NCI-H2227 (cell line): ENCODE results near the gene C2CD4D.

Experiments
- DNase-seq: peaks from one replicate; lab custom pipeline; 2025; ENCODE audit not compliant: unreplicated experiment; lab: John Stamatoyannopoulos, UW

Gene C2CD4D

DNA sequence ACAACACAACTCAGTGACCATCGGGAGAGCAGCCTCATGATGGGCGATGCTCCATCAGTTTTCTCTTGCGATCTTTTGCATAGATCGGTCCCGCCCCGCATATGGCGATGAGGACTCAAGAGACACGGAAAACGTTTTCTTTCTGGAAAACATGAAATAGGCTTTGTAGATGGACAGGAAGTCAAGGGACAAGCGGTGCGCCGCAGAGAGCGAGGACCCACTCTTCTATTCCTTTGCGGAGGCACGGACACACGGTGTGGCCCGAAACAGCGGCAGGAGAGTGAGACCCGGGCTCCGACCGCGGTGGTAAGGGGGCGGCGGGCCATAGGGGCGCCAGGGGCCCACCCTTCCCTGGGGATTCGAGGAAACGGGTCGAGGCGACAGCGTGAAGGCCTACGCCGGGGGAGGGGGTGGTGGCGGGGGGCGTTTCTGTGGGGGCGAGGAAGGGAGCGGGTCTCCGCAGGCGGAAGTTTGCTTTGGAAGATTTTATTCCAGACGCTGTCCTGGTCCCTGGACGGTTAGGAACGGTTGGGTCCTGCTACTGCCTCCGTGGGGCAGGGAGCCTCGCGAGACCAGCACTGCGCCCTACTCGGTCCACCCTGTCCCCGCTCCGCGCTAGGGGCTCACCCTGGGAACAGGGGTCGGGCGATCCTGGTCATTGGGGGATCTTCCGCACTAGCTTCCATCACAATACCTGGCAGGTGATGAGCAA is 48.5 kb downstream of the C2CD4D start:
- DNase-seq, result peak; percentile 65

DNA sequence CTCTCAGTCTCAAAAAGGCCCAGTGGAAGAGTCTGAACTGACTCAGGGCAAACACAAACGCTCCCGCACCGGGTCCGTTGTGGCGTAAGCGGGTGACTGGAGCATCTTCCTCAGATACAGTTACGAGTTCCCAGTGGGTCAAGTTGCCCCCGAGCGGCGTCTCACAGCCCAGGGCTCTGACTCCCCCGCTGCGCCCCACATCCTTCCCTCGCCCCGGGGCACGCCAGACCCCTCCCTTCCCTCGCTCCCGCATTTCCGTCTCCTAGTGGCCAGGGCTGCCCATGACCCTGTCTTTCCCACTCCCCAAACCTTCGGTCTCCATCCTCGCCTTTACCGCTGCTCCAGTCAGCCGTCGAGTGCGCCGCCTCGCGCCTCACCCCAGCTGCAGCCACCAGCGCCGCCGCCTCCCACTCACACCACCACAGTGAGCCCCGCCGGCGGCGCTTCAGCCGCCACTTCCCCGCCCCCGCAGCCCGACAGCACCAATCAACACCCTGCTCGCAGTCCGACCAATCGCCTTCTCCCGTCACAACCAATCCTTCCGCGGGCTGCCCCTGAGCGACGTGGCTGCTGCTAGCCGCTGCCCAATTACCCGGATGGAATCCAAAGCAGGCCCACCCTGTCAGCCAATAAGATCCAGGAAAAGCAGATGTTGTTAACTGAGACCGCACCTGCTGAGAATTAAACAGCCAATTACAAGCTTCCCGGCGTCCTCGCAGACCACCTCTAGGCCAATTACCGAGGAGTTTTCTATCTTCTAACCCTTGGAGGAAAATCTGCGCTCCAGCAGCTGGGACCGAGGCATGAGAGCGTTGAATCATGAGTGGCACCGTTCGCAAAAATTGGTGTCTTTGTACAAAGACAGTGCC is 49.3 kb downstream of the C2CD4D start, which contains the start of gene TDRKH:
Gene TDRKH, minus strand, starts transcription at position 430 of the 869 bp plus-strand sequence. CDS start 7,478 bp downstream, outside the sequence.
- peak; percentile 99 for DNase-seq
